Stomach (tissue), 4 donors: ENCODE results near the gene PCSK4.

Experiments
- CTCF ChIP-seq, 7 experiments: fragments of 450-650 bp in 4 of 7; fragments of 200-600 bp in 3 of 7; sonication (generic) in 3 of 7; IDR thresholded peaks; one replicate each; pipeline ENCODE4 v1.5.1; 2016 to 2019; ENCODE audit warnings: antibody characterized with exemption in 7 of 7, control low read depth in 2 of 7, mild to moderate bottlenecking in 1 of 7
- EP300 ChIP-seq: sonication (generic); formaldehyde crosslinking; IDR thresholded peaks from one replicate; pipeline ENCODE4 v1.6.1; 2017; ENCODE audit warnings: antibody characterized with exemption

- no peak for TF ChIP-seq CTCF (IDR thresholded peaks at IDR 0.05)
- no peak for TF ChIP-seq EP300
Observed at GRCh38 chr19:1514295-1514661, 24.1 kb upstream of the PCSK4 start.
